Measurements from ENCODE around the gene RIN3. TPM values are rescaled to one million over a fixed set of nuclear protein-coding genes. Genes with fewer than 3 reads are reported as not detected.

RIN3 gene
- total and polyA plus RNA-seq, 10 of the 15 experiments (the other 5 are each of a cell fraction or from before 2014, with no cell fraction given), result 0.91 to 23.3 (median 6.3) TPM

DNA sequence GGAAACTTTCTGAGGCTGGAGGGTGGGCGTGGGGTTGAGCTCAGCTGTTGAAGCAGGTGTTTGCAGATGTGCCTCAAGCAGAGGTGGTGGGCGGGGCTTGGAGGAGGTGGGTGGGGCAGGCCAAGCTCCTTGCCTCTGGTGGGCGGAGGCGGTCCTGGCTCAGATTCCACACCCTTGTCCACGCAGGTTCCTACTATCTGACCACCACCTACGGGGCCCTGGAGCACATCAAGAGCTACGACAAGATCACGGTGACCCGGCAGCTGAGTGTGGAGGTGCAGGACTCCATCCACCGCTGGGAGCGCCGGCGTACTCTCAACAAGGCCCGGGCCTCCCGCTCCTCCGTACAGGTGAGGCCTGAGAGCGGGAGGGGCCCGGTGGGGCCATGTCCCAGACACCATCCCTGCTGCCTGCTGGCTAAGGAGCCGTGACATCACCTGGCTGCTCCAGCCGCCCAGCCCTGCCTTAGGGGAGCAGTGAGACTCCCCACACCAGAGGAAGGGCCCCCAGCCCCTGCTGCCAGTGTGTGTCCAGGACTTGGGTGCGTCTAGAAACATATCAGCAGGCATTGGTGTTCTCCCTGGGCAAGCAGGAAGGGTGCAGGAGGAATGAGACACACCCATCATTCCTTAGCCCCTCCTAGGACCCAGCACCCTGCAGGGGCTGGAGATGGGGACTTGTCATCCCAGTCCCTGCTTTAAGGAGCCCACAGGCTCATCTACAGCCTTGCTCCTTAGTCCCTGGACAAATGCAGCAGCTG, 171.4 kb downstream of the RIN3 start:
- 78% methylated on average over 12 of the region's 21 CpGs for WGBS (ENCODE audit: insufficient coverage, insufficient replicate concordance, low lambda C conversion rate, missing lambda C conversion rate)
- Histone ChIP-seq H3K4me3 (no peak overlapping the region), H3K27me3 (replicated peaks in 1 of 2; ENCODE audit: control insufficient read depth in 2 of 2, insufficient read depth in 2 of 2, low read length in 1 of 2) (no peaks in the 10 kb centered on the region), H2AFZ (ENCODE audit: control insufficient read depth, low read depth, low read length) (no peak overlapping the region), H3K4me2 (ENCODE audit: control insufficient read depth, insufficient read depth) (no peak overlapping the region), H3K9ac (ENCODE audit: control insufficient read depth, insufficient read depth, low read length) (no peak overlapping the region), H3K27ac (ENCODE audit: control insufficient read depth, insufficient read depth) (no peak overlapping the region), H3K79me2 (ENCODE audit: control insufficient read depth, insufficient read depth, low read length) (no peaks in the 10 kb centered on the region), H3K9me3 (replicated peaks; ENCODE audit: control insufficient read depth, insufficient read depth, low read length) (no peaks in the 10 kb centered on the region; the same call in 2 of the 3 replicates), H3K4me1 (ENCODE audit: control insufficient read depth, insufficient read depth, low read length) (peaks cover 7% of the 10 kb centered on the region), H3K36me3 (ENCODE audit: control insufficient read depth in 2 of 2, insufficient read depth in 2 of 2, low read length in 1 of 2) (peaks cover 0 to 22% of the 10 kb centered on the region in 2 experiments; a peak in 3 of 4 replicates), H4K20me1 (ENCODE audit: control insufficient read depth, insufficient read depth) (no peaks in the 10 kb centered on the region)
- DNase-seq (ENCODE audit: low read depth, low spot score) (no peak), FAIRE-seq (no peak), ATAC-seq (no peak)
- ChIA-PET CTCF (interaction anchor here (1.5 to 3.3 kb wide), 3 partner anchors 88 to 101 kb away, joined by 3 to 18 read pairs (median 7); no protein-coding TSS in a partner anchor), POLR2A (interaction anchor here (0.5 kb wide), 1 partner anchor 41 kb away, joined by 3 read pairs; no protein-coding TSS in a partner anchor), SMC1A (ENCODE audit: uncharacterized antibody, unreplicated experiment) (interaction anchor here (0.6 to 6.8 kb wide), 4 partner anchors 69 to 224 kb away, joined by 3 to 63 read pairs (median 6); no protein-coding TSS in a partner anchor), RAD21 (ENCODE audit: unreplicated experiment) (interaction anchor here (0.6 to 0.7 kb wide), 2 partner anchors 478 to 681 kb away, joined by 3 to 4 read pairs; no protein-coding TSS in a partner anchor)
- intact Hi-C loops (cut with micrococcal nuclease; ENCODE audit: unreplicated experiment), result loop anchor here (5.0 to 10.0 kb wide), 2 partner anchors 360 to 548 kb away; partner anchors contain the start of gene SLC24A4
- no TSS peak for BruUV-seq (replicated peaks)
- TF ChIP-seq, protein P1, sequence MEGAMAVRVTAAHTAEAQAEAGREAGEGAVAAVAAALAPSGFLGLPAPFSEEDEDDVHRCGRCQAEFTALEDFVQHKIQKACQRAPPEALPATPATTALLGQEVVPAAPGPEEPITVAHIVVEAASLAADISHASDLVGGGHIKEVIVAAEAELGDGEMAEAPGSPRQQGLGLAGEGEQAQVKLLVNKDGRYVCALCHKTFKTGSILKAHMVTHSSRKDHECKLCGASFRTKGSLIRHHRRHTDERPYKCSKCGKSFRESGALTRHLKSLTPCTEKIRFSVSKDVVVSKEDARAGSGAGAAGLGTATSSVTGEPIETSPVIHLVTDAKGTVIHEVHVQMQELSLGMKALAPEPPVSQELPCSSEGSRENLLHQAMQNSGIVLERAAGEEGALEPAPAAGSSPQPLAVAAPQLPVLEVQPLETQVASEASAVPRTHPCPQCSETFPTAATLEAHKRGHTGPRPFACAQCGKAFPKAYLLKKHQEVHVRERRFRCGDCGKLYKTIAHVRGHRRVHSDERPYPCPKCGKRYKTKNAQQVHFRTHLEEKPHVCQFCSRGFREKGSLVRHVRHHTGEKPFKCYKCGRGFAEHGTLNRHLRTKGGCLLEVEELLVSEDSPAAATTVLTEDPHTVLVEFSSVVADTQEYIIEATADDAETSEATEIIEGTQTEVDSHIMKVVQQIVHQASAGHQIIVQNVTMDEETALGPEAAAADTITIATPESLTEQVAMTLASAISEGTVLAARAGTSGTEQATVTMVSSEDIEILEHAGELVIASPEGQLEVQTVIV (IDR thresholded peaks at IDR 0.05; ENCODE audit: borderline replicate concordance, partially characterized antibody), result no peak
- TF ChIP-seq TCF12 (IDR thresholded peaks at IDR 0.05; ENCODE audit: low read depth, low read length), result peak; percentile 75; the same call in 1 of the 2 replicates
- no peak for TF ChIP-seq TCF7 (IDR thresholded peaks at IDR 0.05; ENCODE audit: borderline replicate concordance)
- no peak for TF ChIP-seq NR2C2 (IDR thresholded peaks at IDR 0.05; ENCODE audit: borderline replicate concordance, control insufficient read depth, insufficient read length, low read depth)
- in situ Hi-C loops (cut with MboI), result loop anchor here (25.0 kb wide), 1 partner anchor 548 kb away; no protein-coding TSS in a partner anchor
